Testis (tissue), 2 donors: ENCODE data around the gene B3GNT4.

Experiments used
- CTCF ChIP-seq, 3 experiments: fragments of 450-650 bp in 2 of 3; fragments of 200-600 bp in 1 of 3; sonication (generic) in 1 of 3; IDR thresholded peaks; one replicate each; pipeline ENCODE4 v1.5.1; 2016 to 2019; ENCODE audit warnings: antibody characterized with exemption in 3 of 3, mild to moderate bottlenecking in 2 of 3, moderate library complexity in 1 of 3
- POLR2A ChIP-seq: fragments of 450-650 bp; IDR thresholded peaks from one replicate; pipeline ENCODE4 v1.6.1; 2017; ENCODE audit warnings: antibody characterized with exemption, mild to moderate bottlenecking, moderate library complexity

GRCh38 chr12:122201381-122201780 is 2.1 kb upstream of the B3GNT4 start:
- no peak for TF ChIP-seq CTCF (IDR thresholded peaks at IDR 0.05)
- TF ChIP-seq POLR2A: no peak
